HG03460 (cell line): ENCODE measurements around the gene PHRF1.
A peak's percentile ranks its signal among the peaks of the same experiment; 100 is the strongest.

Experiments used
- ATAC-seq: cut with Tn5 transposase; IDR thresholded peaks from one replicate; pipeline ENCODE4 v1.9.1; 2021; ENCODE audit not compliant: unreplicated experiment

PHRF1 gene

GRCh38 chr11:575996-576768, at the start of gene PHRF1:
TSS of gene PHRF1 (plus strand) at chr11:576470. CDS start at chr11:581513, 5,043 bp downstream.
- peak; percentile 84 for ATAC-seq

GRCh38 chr11:528166-528814, 48.0 kb upstream of the PHRF1 start:
- ATAC-seq, result no peak

GRCh38 chr11:528815-529727, 47.2 kb upstream of the PHRF1 start:
- ATAC-seq, result no peak

GRCh38 chr11:529728-530411, 46.4 kb upstream of the PHRF1 start:
- no peak for ATAC-seq

GRCh38 chr11:530960-531831, 45.1 kb upstream of the PHRF1 start:
- ATAC-seq, result no peak

- ATAC-seq, result no peak
Measured at GRCh38 chr11:531919-532526, 44.2 kb upstream of the PHRF1 start.

GRCh38 chr11:532527-532985, 43.7 kb upstream of the PHRF1 start:
- no peak for ATAC-seq

GRCh38 chr11:532986-533585, 43.2 kb upstream of the PHRF1 start:
- no peak for ATAC-seq

GRCh38 chr11:533586-534395, 42.5 kb upstream of the PHRF1 start:
- no peak for ATAC-seq

- ATAC-seq, result no peak
Measured at GRCh38 chr11:534396-535209, 41.7 kb upstream of the PHRF1 start.

- ATAC-seq, result no peak
Measured at GRCh38 chr11:535210-535518, 41.1 kb upstream of the PHRF1 start.

GRCh38 chr11:535519-536454, 40.5 kb upstream of the PHRF1 start, which contains the start of gene HRAS:
TSS of gene HRAS (minus strand) at chr11:535576.
- peak; percentile 54 for ATAC-seq

GRCh38 chr11:536841-537621, 39.2 kb upstream of the PHRF1 start, which contains the start of gene LRRC56:
TSS of gene LRRC56 (plus strand) at chr11:537527. CDS start at chr11:540685, 3,158 bp downstream.
- peak; percentile 52 for ATAC-seq

GRCh38 chr11:537622-538430, 38.4 kb upstream of the PHRF1 start:
- no peak for ATAC-seq
